ENCODE measurements around the gene IQSEC1.

IQSEC1 gene

GRCh38 chr3:12935023-12935860 lies 138.0 kb downstream of the IQSEC1 start:
- peaks cover 94% of the 10 kb centered on the region for H3K36me3 ChIP-seq (ENCODE audit: control insufficient read depth, insufficient read depth, low read length)
- no peak for DNase-seq
- H3K27ac ChIP-seq (ENCODE audit: insufficient read depth, low read length, poor library complexity, severe bottlenecking) = no peak overlapping the region
- H3K9me3 ChIP-seq (ENCODE audit: control insufficient read depth, low read length) = no peaks in the 10 kb centered on the region
- H3K27me3 ChIP-seq (replicated peaks; ENCODE audit: control insufficient read depth, insufficient read depth, low read length, poor library complexity, severe bottlenecking) = no peaks in the 10 kb centered on the region
- no peak overlapping the region for H3K4me3 ChIP-seq (ENCODE audit: insufficient read depth, low read depth, low read length, poor library complexity, severe bottlenecking)
- H3K4me1 ChIP-seq (ENCODE audit: control insufficient read depth, insufficient read depth, low read length, poor library complexity, severe bottlenecking) = no peaks in the 10 kb centered on the region

GRCh38 chr3:12934431-12934830 lies 138.8 kb downstream of the IQSEC1 start:
- H3K27ac ChIP-seq (ENCODE audit: insufficient read depth, low read length, poor library complexity, severe bottlenecking) = no peak overlapping the region
- no peaks in the 10 kb centered on the region for H3K27me3 ChIP-seq (replicated peaks; ENCODE audit: control insufficient read depth, insufficient read depth, low read length, poor library complexity, severe bottlenecking)
- DNase-seq = no peak
- no peak overlapping the region for H3K4me3 ChIP-seq (ENCODE audit: insufficient read depth, low read depth, low read length, poor library complexity, severe bottlenecking)
- peaks cover 94% of the 10 kb centered on the region for H3K36me3 ChIP-seq (ENCODE audit: control insufficient read depth, insufficient read depth, low read length)
- H3K9me3 ChIP-seq (ENCODE audit: control insufficient read depth, low read length) = no peaks in the 10 kb centered on the region
- no peaks in the 10 kb centered on the region for H3K4me1 ChIP-seq (ENCODE audit: control insufficient read depth, insufficient read depth, low read length, poor library complexity, severe bottlenecking)

- no peak overlapping the region for H3K4me3 ChIP-seq (ENCODE audit: insufficient read depth, low read depth, low read length, poor library complexity, severe bottlenecking)
- no peaks in the 10 kb centered on the region for H3K9me3 ChIP-seq (ENCODE audit: control insufficient read depth, low read length)
- no peak for DNase-seq
- peaks cover 94% of the 10 kb centered on the region for H3K36me3 ChIP-seq (ENCODE audit: control insufficient read depth, insufficient read depth, low read length)
- no peak overlapping the region for H3K27ac ChIP-seq (ENCODE audit: insufficient read depth, low read length, poor library complexity, severe bottlenecking)
- no peaks in the 10 kb centered on the region for H3K27me3 ChIP-seq (replicated peaks; ENCODE audit: control insufficient read depth, insufficient read depth, low read length, poor library complexity, severe bottlenecking)
- H3K4me1 ChIP-seq (ENCODE audit: control insufficient read depth, insufficient read depth, low read length, poor library complexity, severe bottlenecking) = no peaks in the 10 kb centered on the region
Observed at GRCh38 chr3:12933901-12934300, 139.3 kb downstream of the IQSEC1 start.

- Histone ChIP-seq H3K4me1 (ENCODE audit: control insufficient read depth, insufficient read depth, low read length, poor library complexity, severe bottlenecking) (no peaks in the 10 kb centered on the region), H3K36me3 (ENCODE audit: control insufficient read depth, insufficient read depth, low read length) (peaks cover 89% of the 10 kb centered on the region), H3K27me3 (replicated peaks; ENCODE audit: control insufficient read depth, insufficient read depth, low read length, poor library complexity, severe bottlenecking) (no peaks in the 10 kb centered on the region), H3K4me3 (ENCODE audit: insufficient read depth, low read depth, low read length, poor library complexity, severe bottlenecking) (no peak overlapping the region), H3K9me3 (ENCODE audit: control insufficient read depth, low read length) (no peaks in the 10 kb centered on the region), H3K27ac (ENCODE audit: insufficient read depth, low read length, poor library complexity, severe bottlenecking) (no peak overlapping the region)
- no peak for DNase-seq
Observed at GRCh38 chr3:12932754-12933153, 140.5 kb downstream of the IQSEC1 start.

GRCh38 chr3:12932347-12932746 lies 140.9 kb downstream of the IQSEC1 start:
- H3K4me3 ChIP-seq (ENCODE audit: insufficient read depth, low read depth, low read length, poor library complexity, severe bottlenecking) = no peak overlapping the region
- no peak for DNase-seq
- H3K9me3 ChIP-seq (ENCODE audit: control insufficient read depth, low read length) = no peaks in the 10 kb centered on the region
- H3K27ac ChIP-seq (ENCODE audit: insufficient read depth, low read length, poor library complexity, severe bottlenecking) = no peak overlapping the region
- no peaks in the 10 kb centered on the region for H3K27me3 ChIP-seq (replicated peaks; ENCODE audit: control insufficient read depth, insufficient read depth, low read length, poor library complexity, severe bottlenecking)
- H3K36me3 ChIP-seq (ENCODE audit: control insufficient read depth, insufficient read depth, low read length) = peaks cover 89% of the 10 kb centered on the region
- H3K4me1 ChIP-seq (ENCODE audit: control insufficient read depth, insufficient read depth, low read length, poor library complexity, severe bottlenecking) = no peaks in the 10 kb centered on the region

GRCh38 chr3:12931273-12931905 lies 141.8 kb downstream of the IQSEC1 start:
- no peaks in the 10 kb centered on the region for H3K4me1 ChIP-seq (ENCODE audit: control insufficient read depth, insufficient read depth, low read length, poor library complexity, severe bottlenecking)
- H3K4me3 ChIP-seq (ENCODE audit: insufficient read depth, low read depth, low read length, poor library complexity, severe bottlenecking) = no peak overlapping the region
- H3K9me3 ChIP-seq (ENCODE audit: control insufficient read depth, low read length) = no peaks in the 10 kb centered on the region
- no peak for DNase-seq
- H3K27me3 ChIP-seq (replicated peaks; ENCODE audit: control insufficient read depth, insufficient read depth, low read length, poor library complexity, severe bottlenecking) = no peaks in the 10 kb centered on the region
- no peak overlapping the region for H3K27ac ChIP-seq (ENCODE audit: insufficient read depth, low read length, poor library complexity, severe bottlenecking)
- H3K36me3 ChIP-seq (ENCODE audit: control insufficient read depth, insufficient read depth, low read length) = peaks cover 93% of the 10 kb centered on the region

- H3K36me3 ChIP-seq (ENCODE audit: control insufficient read depth, insufficient read depth, low read length) = peaks cover 92% of the 10 kb centered on the region
- H3K9me3 ChIP-seq (ENCODE audit: control insufficient read depth, low read length) = no peaks in the 10 kb centered on the region
- no peak for DNase-seq
- H3K27me3 ChIP-seq (replicated peaks; ENCODE audit: control insufficient read depth, insufficient read depth, low read length, poor library complexity, severe bottlenecking) = no peaks in the 10 kb centered on the region
- H3K4me3 ChIP-seq (ENCODE audit: insufficient read depth, low read depth, low read length, poor library complexity, severe bottlenecking) = no peak overlapping the region
- H3K4me1 ChIP-seq (ENCODE audit: control insufficient read depth, insufficient read depth, low read length, poor library complexity, severe bottlenecking) = no peaks in the 10 kb centered on the region
- no peak overlapping the region for H3K27ac ChIP-seq (ENCODE audit: insufficient read depth, low read length, poor library complexity, severe bottlenecking)
Observed at GRCh38 chr3:12929801-12930200, 143.4 kb downstream of the IQSEC1 start.

GRCh38 chr3:12926660-12927059 lies 146.6 kb downstream of the IQSEC1 start:
- no peak overlapping the region for H3K4me3 ChIP-seq (ENCODE audit: insufficient read depth, low read depth, low read length, poor library complexity, severe bottlenecking)
- no peaks in the 10 kb centered on the region for H3K9me3 ChIP-seq (ENCODE audit: control insufficient read depth, low read length)
- no peak overlapping the region for H3K27ac ChIP-seq (ENCODE audit: insufficient read depth, low read length, poor library complexity, severe bottlenecking)
- H3K36me3 ChIP-seq (ENCODE audit: control insufficient read depth, insufficient read depth, low read length) = peaks cover 93% of the 10 kb centered on the region
- no peaks in the 10 kb centered on the region for H3K27me3 ChIP-seq (replicated peaks; ENCODE audit: control insufficient read depth, insufficient read depth, low read length, poor library complexity, severe bottlenecking)
- no peaks in the 10 kb centered on the region for H3K4me1 ChIP-seq (ENCODE audit: control insufficient read depth, insufficient read depth, low read length, poor library complexity, severe bottlenecking)
- no peak for DNase-seq

- DNase-seq = no peak
- peaks cover 93% of the 10 kb centered on the region for H3K36me3 ChIP-seq (ENCODE audit: control insufficient read depth, insufficient read depth, low read length)
- H3K27me3 ChIP-seq (replicated peaks; ENCODE audit: control insufficient read depth, insufficient read depth, low read length, poor library complexity, severe bottlenecking) = no peaks in the 10 kb centered on the region
- no peaks in the 10 kb centered on the region for H3K9me3 ChIP-seq (ENCODE audit: control insufficient read depth, low read length)
- no peak overlapping the region for H3K27ac ChIP-seq (ENCODE audit: insufficient read depth, low read length, poor library complexity, severe bottlenecking)
- no peaks in the 10 kb centered on the region for H3K4me1 ChIP-seq (ENCODE audit: control insufficient read depth, insufficient read depth, low read length, poor library complexity, severe bottlenecking)
- H3K4me3 ChIP-seq (ENCODE audit: insufficient read depth, low read depth, low read length, poor library complexity, severe bottlenecking) = no peak overlapping the region
Observed at GRCh38 chr3:12925648-12926047, 147.6 kb downstream of the IQSEC1 start.

GRCh38 chr3:12924437-12924836 lies 148.8 kb downstream of the IQSEC1 start:
- Histone ChIP-seq H3K27ac (ENCODE audit: insufficient read depth, low read length, poor library complexity, severe bottlenecking) (no peak overlapping the region), H3K9me3 (ENCODE audit: control insufficient read depth, low read length) (no peaks in the 10 kb centered on the region), H3K27me3 (replicated peaks; ENCODE audit: control insufficient read depth, insufficient read depth, low read length, poor library complexity, severe bottlenecking) (no peaks in the 10 kb centered on the region), H3K4me3 (ENCODE audit: insufficient read depth, low read depth, low read length, poor library complexity, severe bottlenecking) (no peak overlapping the region), H3K4me1 (ENCODE audit: control insufficient read depth, insufficient read depth, low read length, poor library complexity, severe bottlenecking) (no peaks in the 10 kb centered on the region), H3K36me3 (ENCODE audit: control insufficient read depth, insufficient read depth, low read length) (peaks cover 94% of the 10 kb centered on the region)
- DNase-seq = no peak
